Neural progenitor cell (in vitro differentiated cells): Measurements from ENCODE around the gene MAP6. TPM values are rescaled to one million over a fixed set of nuclear protein-coding genes. Genes with fewer than 3 reads are reported as not detected.

ENCODE experiments used
- DNase-seq: peaks from one replicate; pipeline ENCODE4 v3.0.0-alpha.2; 2016; ENCODE audit warnings: low spot score
- H2AFZ ChIP-seq: fragments of 200-600 bp; sonication (generic); replicated peaks from 2 replicates; pipeline ENCODE4 v1.6.1; 2016; ENCODE audit warnings: antibody characterized with exemption
- H3F3A ChIP-seq: fragments of 200-600 bp; sonication (generic); 2 replicates; pipeline ENCODE4 v1.6.1; 2016; ENCODE audit warnings: antibody characterized with exemption, low read depth
- H3K27ac ChIP-seq: fragments of 200-600 bp; sonication (generic); 2 replicates; pipeline ENCODE4 v1.5.1; 2016; ENCODE audit warnings: mild to moderate bottlenecking
- H3K27me3 ChIP-seq: fragments of 200-600 bp; sonication (generic); 2 replicates; pipeline ENCODE4 v1.6.1; 2016; ENCODE audit warnings: mild to moderate bottlenecking, moderate library complexity
- H3K36me3 ChIP-seq: fragments of 200-600 bp; sonication (generic); 2 replicates; pipeline ENCODE4 v1.5.1; 2016
- H3K4me1 ChIP-seq: fragments of 200-600 bp; sonication (generic); 2 replicates; pipeline ENCODE4 v1.6.1; 2016; ENCODE audit warnings: mixed run types
- H3K4me2 ChIP-seq: fragments of 200-600 bp; sonication (generic); 2 replicates; pipeline ENCODE4 v1.6.1; 2016
- H3K4me3 ChIP-seq: fragments of 200-600 bp; sonication (generic); 2 replicates; pipeline ENCODE4 v1.5.1; 2016
- H3K79me2 ChIP-seq: fragments of 200-600 bp; sonication (generic); 2 replicates; pipeline ENCODE4 v1.6.1; 2016; ENCODE audit warnings: low read depth
- H3K9ac ChIP-seq: fragments of 200-600 bp; sonication (generic); 2 replicates; pipeline ENCODE4 v1.6.1; 2016
- H3K9me3 ChIP-seq: fragments of 200-600 bp; sonication (generic); 2 replicates; pipeline ENCODE4 v1.5.1; 2016; ENCODE audit warnings: low read depth
- H4K20me1 ChIP-seq: fragments of 200-600 bp; sonication (generic); 2 replicates; pipeline ENCODE4 v1.6.1; 2016; ENCODE audit warnings: low read depth
- H3K27ac Mint-ChIP-seq: 3 replicates; pipeline ENCODE4 v1.8.0; 2021; ENCODE audit warnings: mixed read lengths
- H3K27me3 Mint-ChIP-seq: 2 replicates; pipeline ENCODE4 v1.8.0; 2022; ENCODE audit warnings: low read depth, mild to moderate bottlenecking, inconsistent platforms, moderate library complexity, mixed read lengths; ENCODE audit not compliant: insufficient read depth
- H3K36me3 Mint-ChIP-seq: 3 replicates; pipeline ENCODE4 v1.8.0; 2021; ENCODE audit warnings: mixed read lengths
- H3K4me1 Mint-ChIP-seq: 3 replicates; pipeline ENCODE4 v1.8.0; 2021; ENCODE audit warnings: mixed read lengths
- H3K4me3 Mint-ChIP-seq: 3 replicates; pipeline ENCODE4 v1.8.0; 2021; ENCODE audit warnings: mild to moderate bottlenecking, moderate library complexity, mixed read lengths
- H3K9me3 Mint-ChIP-seq: 3 replicates; pipeline ENCODE4 v1.8.0; 2020; ENCODE audit warnings: mixed read lengths
- CTCF ChIP-seq: fragments of 200-600 bp; sonication (generic); IDR thresholded peaks from 2 replicates; pipeline ENCODE4 v1.5.1; 2017; ENCODE audit warnings: antibody characterized with exemption, mild to moderate bottlenecking
- EZH2 ChIP-seq: fragments of 200-600 bp; sonication (generic); IDR thresholded peaks from 2 replicates; pipeline ENCODE4 v1.6.1; 2017; ENCODE audit warnings: antibody characterized with exemption, mild to moderate bottlenecking, moderate library complexity
- EZH2phosphoT487 ChIP-seq: fragments of 200-600 bp; sonication (generic); IDR thresholded peaks from 2 replicates; pipeline ENCODE4 v1.6.1; 2017; ENCODE audit warnings: antibody characterized with exemption
- total RNA-seq: library from RNA; depleted of rRNA; stranded (reverse); fragments of >200 nt; gene quantifications from 2 replicates; pipeline ENCODE4 v1.2.3, GENCODE V29; 2015; ENCODE audit warnings: low replicate concordance

Gene MAP6
- total RNA-seq, 1 donor from 2014 or later: 9.9 TPM

- Mint-ChIP-seq H3K36me3 (peaks cover 8% of the 10 kb centered on the region), H3K4me1 (peaks cover 43% of the 10 kb centered on the region), H3K9me3 (no peaks in the 10 kb centered on the region), H3K27ac (no peak overlapping the region), H3K27me3 (peaks cover 7% of the 10 kb centered on the region), H3K4me3 (no peak overlapping the region)
- H3F3A ChIP-seq: peaks cover 7% of the 10 kb centered on the region
- no peaks in the 10 kb centered on the region for H3K79me2 ChIP-seq
- H3K9me3 ChIP-seq: no peaks in the 10 kb centered on the region
- no peak overlapping the region for H2AFZ ChIP-seq
- H4K20me1 ChIP-seq: no peaks in the 10 kb centered on the region
- H3K27ac ChIP-seq: no peak overlapping the region
- no peak overlapping the region for H3K4me2 ChIP-seq
- TF ChIP-seq EZH2phosphoT487 (no peak), CTCF (no peak), EZH2 (no peak)
- no peaks in the 10 kb centered on the region for H3K36me3 ChIP-seq
- no peak for DNase-seq
- H3K9ac ChIP-seq: no peak overlapping the region
- H3K27me3 ChIP-seq: no peaks in the 10 kb centered on the region
- H3K4me1 ChIP-seq: peaks cover 5% of the 10 kb centered on the region
- H3K4me3 ChIP-seq: no peak overlapping the region
These were observed 79.8 kb downstream of the MAP6 start for GRCh38 chr11:75589051-75589450.

GRCh38 chr11:75588051-75588481, 80.8 kb downstream of the MAP6 start:
- Histone ChIP-seq H3F3A (peaks cover 17% of the 10 kb centered on the region), H3K4me1 (peaks cover 11% of the 10 kb centered on the region), H3K27me3 (no peaks in the 10 kb centered on the region), H3K27ac (no peak overlapping the region), H3K79me2 (no peaks in the 10 kb centered on the region), H3K36me3 (no peaks in the 10 kb centered on the region), H3K4me3 (no peak overlapping the region), H3K4me2 (no peak overlapping the region), H3K9me3 (no peaks in the 10 kb centered on the region), H4K20me1 (no peaks in the 10 kb centered on the region), H2AFZ (no peak overlapping the region), H3K9ac (no peak overlapping the region)
- Mint-ChIP-seq H3K36me3 (peaks cover 8% of the 10 kb centered on the region), H3K27ac (no peak overlapping the region), H3K27me3 (peaks cover 7% of the 10 kb centered on the region), H3K4me1 (peaks cover 36% of the 10 kb centered on the region), H3K9me3 (no peaks in the 10 kb centered on the region), H3K4me3 (no peak overlapping the region)
- no peak for TF ChIP-seq CTCF
- TF ChIP-seq EZH2: no peak
- no peak for TF ChIP-seq EZH2phosphoT487
- DNase-seq: no peak

GRCh38 chr11:75586395-75586794, 82.4 kb downstream of the MAP6 start:
- no peak overlapping the region for H3K9ac ChIP-seq
- H2AFZ ChIP-seq: no peak overlapping the region
- no peak overlapping the region for H3K27ac ChIP-seq
- H3K9me3 ChIP-seq: no peaks in the 10 kb centered on the region
- no peaks in the 10 kb centered on the region for H3K27me3 ChIP-seq
- DNase-seq: no peak
- Mint-ChIP-seq H3K27me3 (peaks cover 7% of the 10 kb centered on the region), H3K9me3 (no peaks in the 10 kb centered on the region), H3K27ac (peak overlapping the region; percentile 78), H3K36me3 (peaks cover 6% of the 10 kb centered on the region), H3K4me3 (no peak overlapping the region), H3K4me1 (peaks cover 31% of the 10 kb centered on the region)
- no peak overlapping the region for H3K4me2 ChIP-seq
- H3K36me3 ChIP-seq: no peaks in the 10 kb centered on the region
- TF ChIP-seq EZH2phosphoT487 (no peak), CTCF (no peak), EZH2 (no peak)
- H3F3A ChIP-seq: peaks cover 28% of the 10 kb centered on the region
- no peaks in the 10 kb centered on the region for H4K20me1 ChIP-seq
- H3K4me1 ChIP-seq: peaks cover 16% of the 10 kb centered on the region
- no peak overlapping the region for H3K4me3 ChIP-seq
- no peaks in the 10 kb centered on the region for H3K79me2 ChIP-seq
